Measurements from ENCODE around the gene NMNAT1.
"Not testable (repeated sequence)": the region's sequence is repeated elsewhere in the genome, so short reads cannot be mapped to it uniquely, and the experiment has no call there.

The NMNAT1 gene

GRCh38 chr1:9922342-9922741, 20.9 kb upstream of the NMNAT1 start:
- peak; percentile 6 for DNase-seq

DNA sequence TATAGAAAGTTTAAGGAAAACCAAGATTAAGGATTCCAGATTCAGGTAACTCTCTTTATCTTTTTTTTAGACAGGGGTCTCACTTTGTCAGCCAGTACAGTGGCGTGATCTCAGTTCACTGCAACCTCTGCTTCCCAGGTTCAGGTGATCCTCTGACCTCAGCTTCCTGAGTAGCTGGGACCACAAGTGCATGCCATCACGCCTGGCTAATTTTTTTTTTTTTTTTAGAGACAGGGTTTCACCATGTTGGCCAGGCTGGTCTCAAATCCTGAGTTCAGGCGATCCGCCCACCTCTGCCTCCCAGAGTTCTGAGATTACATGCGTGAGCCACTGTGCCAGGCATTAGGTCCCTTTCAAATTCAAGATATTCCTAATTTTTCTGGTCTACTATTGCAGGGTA, 16.0 kb upstream of the NMNAT1 start:
- DNase-seq = no peak

GRCh38 chr1:9929431-9930385, 13.6 kb upstream of the NMNAT1 start:
- DNase-seq = peak; percentile 9

DNA sequence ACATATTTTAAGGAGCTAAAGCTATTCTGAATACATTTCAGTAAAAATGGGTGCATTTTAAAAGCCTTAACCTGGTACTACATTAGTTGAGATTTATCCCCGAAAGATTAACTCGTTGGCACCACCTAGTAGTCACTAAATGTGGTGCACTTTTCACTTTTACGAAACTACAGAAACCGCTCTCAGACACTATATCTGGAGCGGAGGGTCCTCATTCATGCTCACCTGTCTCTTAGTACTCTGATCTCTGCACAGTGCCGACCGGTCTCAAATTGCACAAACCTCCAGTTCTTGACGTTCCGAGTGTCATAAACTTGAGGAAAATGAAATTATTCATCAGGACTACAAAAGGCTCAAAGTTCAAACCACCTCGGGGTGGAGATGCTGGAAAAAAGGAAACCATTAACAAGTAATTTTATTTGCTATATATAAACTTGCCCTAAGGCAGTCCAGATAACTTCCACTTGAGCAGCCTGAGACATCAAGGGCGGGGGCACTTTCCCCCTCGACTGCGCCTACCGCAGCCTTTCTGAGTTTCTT, 806 bp upstream of the NMNAT1 start:
- DNase-seq = no peak

DNA sequence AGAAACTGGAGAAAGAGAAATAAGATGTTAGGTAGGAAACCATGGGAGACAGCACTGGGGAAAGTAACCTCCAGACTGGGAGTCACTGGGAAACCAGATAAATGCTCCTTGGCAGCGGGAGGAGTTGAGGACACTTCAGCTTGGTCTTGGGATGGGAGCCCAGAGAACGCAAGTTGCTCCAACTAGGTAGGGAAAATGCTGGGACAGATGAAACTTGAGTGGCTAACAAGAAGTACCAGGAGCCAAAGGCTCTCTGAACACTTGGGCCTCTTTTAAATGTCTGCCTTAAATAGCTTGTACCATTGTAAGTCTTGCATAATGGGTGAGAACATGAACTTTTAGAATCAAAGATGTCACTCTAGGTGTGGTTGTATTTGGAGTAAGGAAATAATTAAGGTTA, 3.0 kb downstream of the NMNAT1 start:
- no peak for DNase-seq

DNA sequence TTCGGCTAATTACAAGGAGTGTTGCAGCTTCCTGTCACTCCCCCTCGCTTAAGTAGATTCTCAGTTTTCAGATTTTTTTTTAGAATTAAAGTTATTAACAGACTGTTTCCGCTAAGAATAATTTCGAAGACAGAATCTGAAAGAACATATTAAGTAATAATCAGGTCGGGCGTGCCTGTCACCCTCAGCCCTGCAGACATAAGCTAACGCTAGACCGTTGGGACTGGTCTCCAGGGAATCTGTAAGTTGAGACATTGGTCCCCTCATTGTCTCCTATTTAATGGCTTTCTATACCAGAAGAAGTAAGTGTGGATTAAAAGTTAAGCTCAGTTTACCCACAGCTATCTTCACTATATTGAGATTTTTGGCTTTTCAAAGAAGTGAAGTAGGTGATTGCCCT, 14.5 kb downstream of the NMNAT1 start:
- no peak for DNase-seq

DNA sequence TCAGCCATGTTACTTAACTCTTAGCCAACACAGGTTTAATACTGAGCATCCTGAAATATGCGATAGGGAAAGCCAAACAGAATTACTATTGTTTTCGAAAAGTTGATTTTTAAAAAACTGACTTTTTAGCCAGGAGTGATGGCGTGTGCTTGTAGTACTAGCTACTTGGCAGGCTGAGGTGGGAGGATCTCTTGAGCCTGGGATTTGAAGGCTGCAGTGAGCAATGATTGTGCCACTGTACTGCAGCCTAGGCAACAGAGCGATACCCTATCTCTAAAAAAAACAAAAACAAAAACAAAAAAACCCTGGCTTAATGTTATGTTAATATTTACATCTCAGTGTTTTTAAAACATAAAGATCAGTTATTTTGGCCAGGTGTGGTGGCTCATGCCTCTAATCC, 16.7 kb downstream of the NMNAT1 start:
- DNase-seq = no peak

DNA sequence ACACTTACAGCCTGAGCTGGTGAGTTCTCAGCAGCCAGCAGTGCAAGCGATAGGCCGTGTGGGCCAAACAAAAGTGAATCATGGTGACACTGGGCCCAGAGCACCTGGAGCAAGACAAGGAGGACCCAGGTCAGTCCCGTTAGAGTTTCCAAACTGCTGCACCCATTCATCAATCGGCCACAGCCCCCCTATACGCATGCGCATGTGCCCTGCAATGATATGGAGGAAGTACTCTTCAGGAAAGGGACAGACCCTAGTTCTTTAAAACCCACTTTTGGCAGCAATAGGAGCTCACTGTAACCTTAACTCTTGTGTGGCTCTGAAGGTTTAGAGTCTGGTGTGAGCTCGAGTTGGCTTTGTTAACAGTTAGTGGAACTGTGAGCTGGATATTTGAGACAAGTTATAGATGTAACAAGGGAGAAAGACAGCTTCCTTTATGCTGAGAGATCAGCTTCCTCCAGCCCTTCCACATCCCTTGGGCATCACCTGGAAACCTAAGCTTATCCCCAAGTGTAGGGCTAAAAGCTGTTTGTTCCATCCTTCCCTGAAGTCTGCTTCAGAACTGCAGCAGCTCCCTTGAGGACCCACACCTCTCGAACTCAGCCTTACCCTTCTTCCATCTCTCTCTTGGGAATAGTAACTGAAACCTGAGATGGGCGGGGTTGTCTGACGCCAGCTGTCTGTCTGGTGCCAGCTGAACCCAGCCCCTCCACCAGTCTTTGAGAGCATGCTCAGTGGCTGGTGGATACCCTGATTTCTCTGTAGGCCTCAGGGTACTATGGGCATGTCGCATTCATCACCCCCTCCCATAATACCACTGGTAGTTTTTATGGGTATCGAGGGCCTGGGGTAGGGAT, 17.7 kb downstream of the NMNAT1 start:
- DNase-seq = no peak

DNA sequence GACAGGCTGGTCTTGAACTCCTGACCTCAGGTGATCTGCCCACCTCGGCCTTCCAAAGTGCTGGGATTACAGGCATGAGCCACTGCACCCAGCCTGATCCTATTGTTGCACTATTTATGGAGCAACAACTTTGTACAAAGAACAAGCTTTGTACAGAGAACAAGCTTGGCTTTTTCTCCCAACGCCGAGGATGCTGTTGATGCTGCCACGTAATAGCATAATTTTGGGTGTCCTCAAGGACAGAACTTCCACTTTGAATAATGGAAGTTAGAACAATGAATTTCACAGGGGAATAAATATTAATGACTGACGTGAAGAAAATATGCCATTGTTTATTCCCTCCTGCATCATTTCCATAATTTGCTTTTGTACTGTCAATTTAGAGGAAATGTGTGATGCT, 41.0 kb downstream of the NMNAT1 start:
- no peak for DNase-seq

DNA sequence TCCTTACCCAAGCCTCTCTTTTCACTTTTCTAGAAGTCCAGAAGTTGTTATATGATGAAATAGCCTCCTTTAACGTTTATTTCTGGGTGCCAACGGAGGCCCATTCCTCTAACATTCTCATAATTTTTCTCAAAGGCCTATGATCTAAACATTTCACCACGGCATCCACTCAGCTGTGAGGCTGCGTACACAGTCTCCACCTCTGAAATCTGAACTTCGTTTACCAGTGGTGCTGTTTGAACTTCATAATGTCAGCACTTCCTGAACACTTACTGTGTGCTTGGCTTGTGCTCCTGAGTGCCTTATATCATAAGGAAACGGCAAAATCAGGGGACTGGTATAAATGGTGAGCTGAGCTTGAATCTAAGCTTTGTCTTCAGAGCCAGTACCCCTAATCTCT, 41.7 kb downstream of the NMNAT1 start:
- DNase-seq = no peak

DNA sequence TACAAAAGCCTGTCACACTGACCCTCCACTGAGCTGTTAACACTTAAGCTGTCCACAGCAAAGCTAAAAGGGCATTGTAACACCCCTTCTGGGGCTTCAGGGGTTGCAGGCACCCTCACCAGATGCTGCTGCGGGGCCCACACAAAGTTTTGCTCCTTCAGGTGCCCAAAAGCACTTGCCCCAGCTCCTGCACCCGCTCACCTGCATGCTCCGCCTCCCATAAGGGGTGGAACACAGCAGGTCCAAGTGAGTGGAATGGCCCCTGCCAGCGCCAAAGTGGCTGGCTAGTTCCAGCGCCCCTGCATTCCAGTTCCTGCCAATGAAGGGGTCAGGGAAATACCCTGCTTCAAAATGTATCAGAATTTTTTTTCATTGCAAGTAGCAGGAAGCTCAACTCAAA, 46.5 kb downstream of the NMNAT1 start:
- no peak for DNase-seq

DNA sequence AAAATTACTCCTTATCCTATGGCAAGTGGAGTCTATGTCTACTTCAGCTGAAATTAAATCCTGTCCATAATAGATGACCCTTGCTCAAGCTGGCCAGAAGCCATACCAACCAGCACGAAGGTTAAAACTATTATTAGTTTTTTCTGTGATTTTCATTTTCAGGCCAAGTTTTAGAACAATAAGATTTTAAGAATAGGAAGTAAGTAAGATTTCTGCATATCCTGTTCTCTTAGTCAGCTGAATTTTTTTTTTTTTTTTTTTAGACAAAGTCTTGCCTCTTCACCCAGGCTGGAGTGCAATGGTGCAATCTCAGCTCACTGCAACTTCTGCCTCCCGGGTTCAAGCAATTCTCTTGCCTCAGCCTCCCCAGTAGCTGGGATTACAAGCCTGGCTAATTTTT, 47.7 kb downstream of the NMNAT1 start:
- DNase-seq = no peak

DNA sequence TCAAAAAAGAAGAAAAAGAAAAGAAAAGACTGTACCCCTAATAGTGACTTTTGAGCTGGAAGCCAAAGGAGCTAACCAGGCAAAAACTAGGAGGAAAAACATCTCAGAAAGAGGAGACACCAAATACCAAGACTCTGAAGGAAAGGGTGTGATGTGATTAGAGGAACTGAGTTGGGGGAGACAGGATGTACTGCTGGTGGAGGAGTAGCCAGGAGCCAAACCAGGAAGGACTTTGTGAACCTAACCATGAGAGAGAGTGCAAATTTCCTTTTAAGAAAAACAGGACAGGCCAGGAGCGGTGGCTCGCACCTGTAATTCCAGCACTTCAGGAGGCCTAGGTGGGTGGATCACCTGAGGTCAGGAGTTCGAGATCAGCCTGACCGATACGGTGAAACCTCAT, 49.6 kb downstream of the NMNAT1 start:
- no peak for DNase-seq

GRCh38 chr1:9993561-9994075, 50.3 kb downstream of the NMNAT1 start:
- DNase-seq = no peak

- no peak for DNase-seq
Observed at GRCh38 chr1:9996624-9997582, 53.6 kb downstream of the NMNAT1 start, which contains the start of gene RBP7. Gene RBP7, plus strand, starts transcription at chr1:9997228. Its CDS starts 31 bp downstream, at chr1:9997259.

DNA sequence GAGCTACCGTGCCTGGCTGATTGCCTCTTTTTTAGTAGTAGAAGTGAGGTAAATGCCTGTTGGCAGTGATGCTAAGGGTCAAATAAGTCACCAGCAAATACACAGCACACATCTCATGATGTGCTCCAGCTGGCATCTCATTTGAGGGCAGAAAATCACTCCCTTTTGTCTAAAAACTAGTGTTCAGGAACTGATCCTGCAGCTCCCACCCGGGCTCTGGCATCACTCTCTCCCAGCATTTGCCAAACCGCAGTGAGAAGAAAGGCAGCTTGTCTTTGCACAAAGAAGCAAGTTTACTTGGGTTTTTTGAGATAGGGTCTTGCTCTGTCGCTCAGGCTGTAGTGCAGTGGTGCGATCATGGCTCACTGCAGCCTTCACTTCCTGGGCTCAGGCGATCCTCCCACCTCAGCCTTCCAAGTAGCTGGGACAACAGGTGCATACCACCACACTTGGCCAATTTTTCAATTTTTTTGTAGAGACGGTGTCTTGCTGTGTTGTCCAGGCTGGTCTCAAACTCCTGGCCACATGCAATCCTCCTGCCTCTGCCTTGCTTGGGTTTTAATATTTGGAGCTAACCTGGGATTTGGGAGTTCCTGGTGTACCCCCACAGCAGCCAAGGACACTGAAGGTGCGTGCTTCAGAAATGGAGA, 57.9 kb downstream of the NMNAT1 start:
- no peak for DNase-seq

- DNase-seq = not testable (repeated sequence)
Observed at GRCh38 chr1:10005248-10005647, 62.0 kb downstream of the NMNAT1 start.

DNA sequence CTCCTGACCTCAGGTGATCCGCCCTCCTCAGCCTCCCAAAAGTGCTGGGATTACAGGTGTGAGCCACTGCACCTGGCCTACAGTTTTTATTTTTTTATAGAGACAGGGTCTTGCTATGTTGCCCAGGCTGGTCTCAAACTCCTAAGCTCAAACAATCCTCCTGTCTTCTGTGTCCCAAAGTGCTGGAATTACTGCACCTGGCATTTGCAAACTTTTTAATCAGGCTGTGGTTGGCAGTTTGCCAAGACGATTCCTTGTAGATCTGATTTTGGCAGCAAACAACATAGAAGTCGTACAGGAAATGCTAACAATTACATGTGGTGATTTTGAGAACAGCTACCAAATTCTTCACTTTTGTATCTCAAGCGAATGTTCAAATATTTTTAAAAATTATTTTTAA, 63.9 kb downstream of the NMNAT1 start:
- DNase-seq = no peak

GRCh38 chr1:10014016-10014415, 70.7 kb downstream of the NMNAT1 start:
- DNase-seq = no peak

- no peak for DNase-seq
Observed at GRCh38 chr1:10019561-10019960, 76.3 kb downstream of the NMNAT1 start.

GRCh38 chr1:10020086-10020485, 76.8 kb downstream of the NMNAT1 start:
- no peak for DNase-seq

DNA sequence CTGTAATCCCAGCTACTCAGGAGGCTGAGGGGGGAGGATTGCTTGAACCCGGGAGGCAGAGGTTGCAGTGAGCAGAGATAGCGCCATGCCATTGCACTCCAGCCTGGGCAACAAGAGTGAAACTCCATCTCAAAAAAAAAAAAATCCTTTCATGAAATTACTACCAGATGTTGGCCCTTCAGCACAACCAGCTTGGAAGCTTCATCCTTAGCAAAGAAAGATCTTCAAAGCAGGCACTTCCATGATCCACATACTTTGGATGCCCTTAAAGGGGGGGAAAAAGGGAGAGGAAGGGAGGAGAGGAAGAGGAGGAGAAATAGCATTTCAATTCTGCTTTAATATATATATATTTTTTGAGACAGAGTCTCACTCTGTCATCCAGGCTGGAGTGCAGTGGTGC, 77.4 kb downstream of the NMNAT1 start:
- DNase-seq = not testable (repeated sequence)

All from NCI-H146 (cell line).